A549 treated with dexamethasone at 1 μM for 4 hours (cell line): ENCODE data around the gene ODC1. TPM values are rescaled to one million over a fixed set of nuclear protein-coding genes. Genes with fewer than 3 reads are reported as not detected.

ENCODE experiments used
- total RNA-seq: library from RNA; stranded (reverse); fragments of 200-300 nt; extraction: Qiagen RNA extraction; gene quantifications from 5 replicates; pipeline ENCODE4 v1.2.3, GENCODE V29; 2022

ODC1 gene
- 186 to 205 TPM (median 191 TPM) in 5 replicates for total RNA-seq

DNA sequence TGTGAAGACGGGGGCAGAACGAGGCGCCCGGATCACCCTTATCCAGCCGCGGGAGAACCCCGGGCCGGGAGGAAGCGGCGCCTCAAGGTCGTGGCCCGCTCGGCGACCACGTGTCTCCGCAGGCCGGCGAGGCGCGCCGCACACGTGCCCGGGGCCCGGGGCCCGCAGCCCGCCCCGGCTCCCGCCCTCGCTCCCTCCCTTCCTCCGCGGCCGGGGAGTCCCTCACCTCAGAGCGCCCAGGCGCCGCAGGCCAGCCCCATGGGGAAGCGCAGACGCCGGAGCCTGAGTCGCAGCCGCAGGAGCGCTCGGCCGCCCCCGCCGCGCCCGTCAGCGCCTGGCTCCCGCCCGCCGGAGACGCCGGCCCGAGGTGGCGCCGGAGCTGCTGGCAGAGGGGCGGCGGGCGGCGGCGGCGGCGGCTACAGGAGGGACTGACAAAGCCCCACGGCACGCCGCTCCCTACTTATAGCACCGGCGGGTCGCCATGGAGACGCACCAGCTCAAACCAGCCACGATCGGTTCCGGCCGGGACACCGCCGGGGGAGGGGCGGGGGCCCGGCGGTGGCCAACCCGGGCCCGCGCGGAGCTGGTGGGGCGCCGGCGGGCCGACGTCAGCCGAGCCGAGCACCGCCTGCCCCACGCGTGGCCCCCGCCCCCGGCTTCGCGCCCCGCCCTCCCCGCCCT is at the start of gene ODC1:
Gene ODC1 (minus strand): TSS at position 433 of the 681 bp plus-strand sequence. CDS start 3,295 bp downstream, outside the sequence.

Other genes starting within 250 kb of the ODC1 start
- gene HPCAL1, start 145.4 kb downstream of the ODC1 start, total RNA-seq, result 190 to 299 TPM (median 276 TPM) in 5 replicates
- gene NOL10, start 241.6 kb upstream of the ODC1 start, total RNA-seq, result 44.2 to 47.0 TPM (median 45.3 TPM) in 5 replicates